Activated CD8-positive, alpha-beta memory T cell treated with anti-CD3 and anti-CD28 coated beads for 4 hours (primary cell): Measurements from ENCODE around the gene RPS29.
"Not testable (repeated sequence)": the region's sequence is repeated elsewhere in the genome, so short reads cannot be mapped to it uniquely, and the experiment has no call there.

ENCODE experiments used
- DNase-seq, 2 donors: peaks; one replicate each; pipeline ENCODE4 v3.0.0-alpha.2; 2020; ENCODE audit warnings: low read depth in 2 of 2

The RPS29 gene

GRCh38 chr14:49598189-49598484 lies 12.0 kb upstream of the RPS29 start:
- DNase-seq, result no peak

DNA sequence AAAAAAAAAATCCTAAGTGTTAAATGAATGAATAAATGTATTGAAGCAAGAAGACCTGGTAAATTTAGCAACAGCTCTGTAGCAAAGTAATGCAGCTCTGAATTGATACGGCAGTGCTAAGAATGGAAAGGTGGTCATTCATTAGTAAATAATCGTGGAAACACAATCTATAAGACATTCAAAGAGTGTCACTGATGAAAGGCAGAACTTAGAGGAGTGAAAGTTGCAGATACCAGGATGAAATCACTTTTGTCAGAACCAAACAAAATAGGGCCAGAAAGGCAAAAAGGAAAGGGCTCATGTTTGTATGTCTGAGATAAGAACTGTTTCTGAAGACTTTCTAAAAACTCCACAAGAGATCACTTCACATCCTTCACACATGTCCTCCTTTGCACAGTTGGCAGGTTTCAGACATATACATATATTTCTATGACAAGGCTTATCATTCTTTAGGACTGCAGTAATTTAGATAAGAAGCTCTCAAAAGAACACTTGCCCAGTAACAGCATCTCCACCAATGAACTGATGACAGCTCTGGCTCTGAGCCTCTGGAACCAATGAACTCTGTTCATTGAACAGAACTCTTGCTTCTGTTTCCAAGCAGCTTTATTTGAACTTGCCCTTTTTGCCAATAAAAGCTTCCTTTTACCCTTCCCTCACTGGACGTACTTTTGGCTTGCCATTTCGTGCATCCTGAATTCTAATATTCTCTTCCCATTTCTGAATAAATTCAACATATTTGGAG lies 8.3 kb upstream of the RPS29 start:
- DNase-seq, result no peak

DNA sequence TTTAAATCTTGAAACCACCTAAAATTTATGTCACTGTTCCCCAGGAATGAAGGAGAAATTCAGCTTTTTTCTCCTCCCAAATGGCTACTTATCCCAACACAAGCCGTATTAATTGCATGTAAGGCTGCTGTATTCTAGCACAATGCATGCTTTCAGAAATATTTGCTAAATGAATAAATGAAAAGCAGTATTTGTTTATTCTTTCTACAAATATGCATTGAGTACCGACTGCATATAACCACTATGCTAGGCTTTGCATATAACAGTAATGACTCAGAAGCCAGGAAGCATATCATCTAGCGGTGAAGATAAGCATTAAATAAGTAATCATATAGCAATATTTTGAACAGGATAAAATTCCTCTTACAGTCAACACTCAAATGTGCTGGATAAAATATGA lies 6.8 kb upstream of the RPS29 start:
- no peak for DNase-seq

DNA sequence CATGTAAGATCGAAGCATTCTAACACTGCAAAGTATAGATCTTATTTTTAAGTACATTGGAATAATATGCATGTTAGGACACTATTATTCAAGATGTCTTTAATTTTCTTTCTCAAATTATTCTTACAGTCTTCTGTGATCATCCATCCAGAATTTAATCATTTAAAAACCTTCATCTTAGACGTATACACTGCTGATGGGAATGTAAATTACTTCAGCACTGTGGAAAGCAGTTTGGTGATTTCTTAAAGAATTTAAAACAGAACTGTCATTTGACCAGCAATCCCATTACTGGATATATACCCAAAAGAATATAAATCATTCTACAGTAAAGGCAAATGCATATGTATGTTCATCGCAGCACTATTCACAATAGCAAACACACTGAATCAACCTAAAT lies 3.2 kb upstream of the RPS29 start:
- DNase-seq, result no peak

GRCh38 chr14:49586673-49587460 lies 687 bp upstream of the RPS29 start:
- DNase-seq, result peak in 1 of 2 donors; percentile 28

DNA sequence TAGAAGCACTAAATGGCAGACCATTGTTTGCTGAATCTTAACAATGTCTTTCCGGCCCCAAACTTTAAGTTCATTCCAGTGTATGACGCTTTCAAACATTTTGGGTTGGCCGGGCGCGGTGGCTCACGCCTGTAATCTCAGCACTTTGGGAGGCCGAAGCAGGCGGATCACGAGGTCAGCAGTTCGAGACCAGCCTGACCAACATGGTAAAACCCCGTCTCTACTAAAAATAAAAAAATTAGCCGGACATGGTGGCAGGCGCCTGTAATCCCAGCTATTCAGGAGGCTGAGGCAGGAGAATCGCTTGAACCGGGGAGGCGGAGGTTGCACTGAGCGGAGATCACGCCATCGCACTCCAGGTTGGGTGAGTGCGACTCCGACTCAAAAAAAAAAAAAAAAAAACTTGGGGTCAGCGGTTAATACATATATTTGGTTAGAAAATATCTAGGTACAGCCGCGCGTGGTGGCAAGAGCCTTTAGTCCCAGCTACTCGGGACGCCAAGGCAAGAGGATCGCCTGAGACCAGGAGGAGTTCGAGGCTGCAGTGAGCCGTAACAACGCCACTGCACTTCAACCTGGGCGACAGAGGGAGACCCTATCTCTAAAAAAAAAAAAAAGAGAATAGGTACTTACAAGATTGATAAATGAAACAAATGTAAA lies 1.1 kb downstream of the RPS29 start:
- not testable (repeated sequence) for DNase-seq

DNA sequence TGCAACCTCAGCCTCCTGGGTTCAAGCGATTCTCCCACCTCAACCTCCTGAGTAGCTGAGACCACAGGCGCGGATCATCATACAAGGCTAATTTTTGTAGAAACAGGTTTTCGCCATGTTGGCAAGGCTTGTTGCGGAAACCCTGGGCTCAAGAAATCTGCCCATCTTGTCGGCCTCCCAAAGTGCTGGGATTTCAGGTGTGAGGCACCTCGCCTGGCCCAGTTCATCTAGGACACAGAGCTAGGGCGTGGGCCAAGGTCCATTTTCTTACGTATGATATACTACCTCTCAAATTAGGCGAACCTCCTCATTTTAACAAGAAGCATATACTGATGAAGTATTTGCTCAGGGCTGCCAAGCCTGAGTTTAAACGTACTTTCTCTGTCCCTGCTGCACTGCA lies 2.1 kb downstream of the RPS29 start:
- DNase-seq, result no peak

DNA sequence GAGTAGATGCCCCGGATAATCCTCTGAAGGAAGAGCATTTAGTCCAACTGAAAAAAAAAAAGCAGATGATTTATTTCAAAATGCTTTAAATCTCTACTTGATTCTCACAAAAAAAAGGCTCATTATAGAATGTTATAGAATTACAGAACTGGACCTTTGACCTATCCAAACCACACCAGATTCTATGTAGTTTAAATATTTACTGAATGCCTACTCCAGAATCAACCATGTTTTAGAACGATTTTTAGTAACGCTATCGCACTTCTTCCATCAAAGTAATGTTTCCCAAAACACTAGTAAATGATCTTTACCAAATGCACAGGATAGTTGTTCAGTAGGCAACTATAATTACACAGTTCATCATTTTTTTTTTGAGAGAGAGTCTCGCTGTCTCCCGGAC lies 2.6 kb downstream of the RPS29 start:
- DNase-seq, result no peak

GRCh38 chr14:49582113-49582977 lies 3.8 kb downstream of the RPS29 start:
- DNase-seq, result no peak

DNA sequence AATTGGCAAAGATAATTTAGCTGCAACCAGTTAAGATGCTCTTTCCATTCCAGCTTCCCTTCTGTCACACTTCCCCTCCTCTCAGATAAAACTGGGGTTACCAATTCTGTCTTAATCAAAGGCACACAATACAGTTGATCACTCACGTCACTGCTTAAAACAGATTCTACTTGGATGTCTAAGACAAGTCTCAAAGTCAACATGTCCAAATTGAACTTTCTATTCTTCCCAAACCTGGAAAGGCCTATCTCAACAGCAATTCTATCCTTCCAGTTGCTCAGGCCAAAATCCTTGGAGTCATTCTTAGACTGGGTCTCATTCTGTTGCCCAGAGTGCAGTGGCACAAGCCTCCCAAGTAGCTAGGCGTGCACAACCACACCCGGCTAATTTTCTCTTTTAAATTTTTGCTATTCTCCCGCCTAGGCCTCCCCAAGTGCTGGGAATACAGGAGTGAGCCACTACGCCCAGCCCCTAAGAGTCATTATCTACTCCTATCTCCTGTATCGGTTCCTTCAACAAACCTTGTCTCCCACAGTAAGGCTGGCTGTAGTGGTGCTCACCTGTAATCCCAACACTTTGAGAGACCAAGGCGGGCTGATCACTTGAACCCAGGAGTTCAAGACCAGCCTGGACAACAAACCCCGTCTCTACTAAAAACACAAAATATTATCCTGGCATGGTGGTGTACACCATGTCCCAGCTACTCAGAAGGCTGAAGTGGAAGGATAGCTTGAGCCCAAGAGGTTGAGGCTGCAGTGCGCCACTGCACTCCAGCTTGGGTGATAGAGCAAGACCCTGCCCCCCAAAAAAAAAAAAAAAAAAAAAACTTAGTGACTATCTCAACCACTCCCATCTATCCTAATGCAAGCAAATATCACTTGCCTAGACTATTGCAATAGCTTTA lies 4.7 kb downstream of the RPS29 start:
- no peak for DNase-seq

DNA sequence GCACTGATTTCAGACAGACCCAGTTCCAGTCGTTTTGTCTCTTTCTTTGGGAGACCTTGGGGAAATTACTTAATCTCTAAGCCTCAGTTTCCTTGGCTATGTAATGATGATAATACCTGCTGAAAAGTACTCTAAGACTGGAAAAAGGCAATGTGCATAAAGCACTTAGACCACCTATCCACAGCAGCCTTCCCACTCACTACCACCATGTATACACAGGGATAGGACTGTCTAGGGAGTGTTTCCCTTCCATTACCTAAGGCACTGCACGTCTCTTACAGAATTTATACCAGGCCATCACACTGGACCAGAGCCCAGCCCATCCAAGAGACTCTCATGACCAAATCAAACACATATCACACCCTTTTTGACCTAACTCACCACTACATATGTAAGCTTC lies 6.3 kb downstream of the RPS29 start:
- DNase-seq, result no peak

- no peak for DNase-seq
These were observed 8.0 kb downstream of the RPS29 start for GRCh38 chr14:49578141-49578540.

- DNase-seq, result no peak
These were observed 12.1 kb downstream of the RPS29 start for GRCh38 chr14:49574038-49574437.

DNA sequence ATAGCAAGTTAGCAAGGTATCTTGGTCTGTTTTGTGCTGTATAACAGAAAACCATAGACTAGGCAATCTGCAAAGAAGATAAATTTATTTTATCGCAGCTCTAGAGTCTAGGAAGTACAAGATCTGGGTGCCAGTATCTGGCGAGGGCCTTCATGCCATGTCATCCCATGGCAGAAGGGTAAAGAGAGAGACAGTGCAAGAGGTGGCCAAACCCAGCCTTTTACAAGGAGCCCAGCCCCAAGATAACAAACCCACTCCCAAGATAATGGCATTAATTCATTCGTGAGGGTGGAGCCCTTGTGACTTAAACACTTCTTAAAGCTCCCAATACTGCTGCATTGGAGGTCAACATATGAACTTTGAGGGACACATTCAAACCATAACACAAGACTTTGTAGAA lies 16.9 kb downstream of the RPS29 start:
- no peak for DNase-seq

- DNase-seq, result no peak
These were observed 19.5 kb downstream of the RPS29 start for GRCh38 chr14:49566714-49567113.

- DNase-seq, result no peak
These were observed 26.0 kb downstream of the RPS29 start for GRCh38 chr14:49559979-49560768.

DNA sequence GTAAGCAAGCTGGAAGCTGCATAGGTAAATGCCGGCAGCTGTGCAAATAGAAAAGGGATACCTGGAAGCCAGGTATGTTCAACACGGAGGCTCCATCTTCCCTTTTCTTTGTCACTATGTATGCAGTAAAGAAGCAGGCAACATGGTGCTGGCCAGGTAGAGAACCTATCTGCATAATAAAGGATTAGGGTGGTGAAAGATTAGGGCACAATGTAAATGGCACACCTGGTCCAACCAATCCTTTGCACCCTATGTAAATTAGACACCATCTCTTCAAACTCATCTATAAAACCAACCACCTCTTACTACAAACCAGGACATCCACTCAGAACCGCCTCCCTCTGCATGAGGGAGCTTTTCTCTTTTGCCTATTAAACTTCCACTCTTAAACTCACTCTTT lies 32.3 kb downstream of the RPS29 start:
- DNase-seq, result no peak

- DNase-seq, result no peak
These were observed 33.1 kb downstream of the RPS29 start for GRCh38 chr14:49553106-49553505.

DNA sequence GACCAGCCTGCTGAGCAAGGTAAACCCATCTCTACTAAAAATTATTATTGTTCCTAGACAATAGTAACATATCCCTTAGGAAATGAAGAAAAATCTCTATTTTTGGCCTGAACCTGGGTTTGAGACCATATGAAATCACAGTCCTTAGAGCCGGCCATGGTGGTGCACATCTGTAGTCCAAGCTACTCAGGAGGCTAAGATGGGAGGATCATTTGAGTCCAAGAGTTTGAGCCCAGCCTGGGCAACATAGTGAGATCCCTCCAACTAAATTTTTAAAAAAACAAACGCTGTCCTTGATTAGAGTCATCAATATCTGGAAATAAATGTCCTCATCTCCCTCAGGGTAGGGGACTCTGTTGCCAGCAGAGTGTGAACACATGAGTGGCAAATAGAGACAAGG lies 34.6 kb downstream of the RPS29 start:
- no peak for DNase-seq
